ENCODE data around the gene SPINT4. TPM values are rescaled to one million over a fixed set of nuclear protein-coding genes. Genes with fewer than 3 reads are reported as not detected.

SPINT4 gene
- polyA plus RNA-seq, 1 donor (not counting 4 experiments of a cell fraction or from before 2014, with no cell fraction given): not detected

- dilution Hi-C loops (cut with MboI; ENCODE audit: extremely low pct_ligation_motif_present, low sequenced_read_pairs): no loop called here
- H3K4me1 ChIP-seq (ENCODE audit: control insufficient read depth, extremely low read depth, insufficient read depth, low read length): peaks cover 20% of the 10 kb centered on the region
- H3K9me3 ChIP-seq (ENCODE audit: control insufficient read depth, low read depth, low read length): no peaks in the 10 kb centered on the region
- no peak overlapping the region for H3K9ac ChIP-seq (ENCODE audit: control insufficient read depth, extremely low read depth, insufficient read depth, low read length)
- H3K79me2 ChIP-seq (ENCODE audit: control insufficient read depth, insufficient read depth, low read length): no peaks in the 10 kb centered on the region
- no peaks in the 10 kb centered on the region for H3K9me1 ChIP-seq (ENCODE audit: control insufficient read depth, extremely low read depth, insufficient read depth, low read length)
- H3K27ac ChIP-seq (ENCODE audit: control insufficient read depth, insufficient read depth, low read length): no peak overlapping the region
- H4K20me1 ChIP-seq (ENCODE audit: control insufficient read depth, extremely low read depth, insufficient read depth, low read length): no peaks in the 10 kb centered on the region
- no peaks in the 10 kb centered on the region for H3K27me3 ChIP-seq (ENCODE audit: control insufficient read depth, extremely low read depth, insufficient read depth, low read length)
- no peak overlapping the region for H3K4me3 ChIP-seq (ENCODE audit: control insufficient read depth in 2 of 3, extremely low read depth in 1 of 3, insufficient read depth in 2 of 3, low read depth in 1 of 3, low read length in 3 of 3)
- H2AFZ ChIP-seq (ENCODE audit: control insufficient read depth, low read length): no peak overlapping the region
- DNase-seq (ENCODE audit: low read depth, low spot score) (no peak), FAIRE-seq (no peak)
- H3K36me3 ChIP-seq (ENCODE audit: control insufficient read depth in 2 of 2, extremely low read depth in 1 of 2, insufficient read depth in 2 of 2, low read length in 2 of 2): no peaks in the 10 kb centered on the region
- no peak for TF ChIP-seq CTCF (optimal IDR thresholded peaks at IDR 0.05 in 1 of 3, IDR thresholded peaks at IDR 0.05 in 1 of 3, conservative IDR thresholded peaks at IDR 0.05 in 1 of 3; ENCODE audit: extremely low read depth in 1 of 3, insufficient read depth in 2 of 3, low read length in 3 of 3)
- no peak for TF ChIP-seq EZH2 (IDR thresholded peaks at IDR 0.05; ENCODE audit: low read length)
- H3K4me2 ChIP-seq (ENCODE audit: control insufficient read depth, extremely low read depth, insufficient read depth, low read depth, low read length): no peak overlapping the region
These were observed 52.8 kb downstream of the SPINT4 start for GRCh38 chr20:45774945-45775344.

- Histone ChIP-seq H3K79me2 (ENCODE audit: control insufficient read depth, insufficient read depth, low read length) (no peaks in the 10 kb centered on the region), H3K4me1 (ENCODE audit: control insufficient read depth, extremely low read depth, insufficient read depth, low read length) (peaks cover 25% of the 10 kb centered on the region), H3K4me3 (ENCODE audit: control insufficient read depth in 2 of 3, extremely low read depth in 1 of 3, insufficient read depth in 2 of 3, low read depth in 1 of 3, low read length in 3 of 3) (no peak overlapping the region), H3K27ac (ENCODE audit: control insufficient read depth, insufficient read depth, low read length) (no peak overlapping the region), H3K36me3 (ENCODE audit: control insufficient read depth in 2 of 2, extremely low read depth in 1 of 2, insufficient read depth in 2 of 2, low read length in 2 of 2) (no peaks in the 10 kb centered on the region), H3K27me3 (ENCODE audit: control insufficient read depth, extremely low read depth, insufficient read depth, low read length) (no peaks in the 10 kb centered on the region), H3K9me1 (ENCODE audit: control insufficient read depth, extremely low read depth, insufficient read depth, low read length) (no peaks in the 10 kb centered on the region), H2AFZ (ENCODE audit: control insufficient read depth, low read length) (no peak overlapping the region), H4K20me1 (ENCODE audit: control insufficient read depth, extremely low read depth, insufficient read depth, low read length) (no peaks in the 10 kb centered on the region), H3K9ac (ENCODE audit: control insufficient read depth, extremely low read depth, insufficient read depth, low read length) (no peak overlapping the region), H3K9me3 (ENCODE audit: control insufficient read depth, low read depth, low read length) (no peaks in the 10 kb centered on the region), H3K4me2 (ENCODE audit: control insufficient read depth, extremely low read depth, insufficient read depth, low read depth, low read length) (no peak overlapping the region)
- FAIRE-seq (no peak), DNase-seq (ENCODE audit: low read depth, low spot score) (no peak)
- TF ChIP-seq EZH2 (IDR thresholded peaks at IDR 0.05; ENCODE audit: low read length) (no peak), CTCF (optimal IDR thresholded peaks at IDR 0.05 in 1 of 3, IDR thresholded peaks at IDR 0.05 in 1 of 3, conservative IDR thresholded peaks at IDR 0.05 in 1 of 3; ENCODE audit: extremely low read depth in 1 of 3, insufficient read depth in 2 of 3, low read length in 3 of 3) (no peak)
- dilution Hi-C loops (cut with MboI; ENCODE audit: extremely low pct_ligation_motif_present, low sequenced_read_pairs): no loop called here
These were observed 53.3 kb downstream of the SPINT4 start for GRCh38 chr20:45775411-45775810.

Small RNA genes lying within 50 kb of the gene (small RNA-seq; reads per million reads assigned to genes)
- gene MIR3617 (ENCODE audit: insufficient read length in 3 of 3, low read depth in 3 of 3, low replicate concordance in 1 of 3) (0 to 0.75 (median 0) reads per million in 3 experiments), gene SPINT5P (ENCODE audit: insufficient read length in 3 of 3, low read depth in 3 of 3, low replicate concordance in 1 of 3) (0 reads per million in 3 experiments)

Other genes starting within 250 kb of the SPINT4 start
- not detected in 3 replicates for gene SPINT3, start 206.7 kb upstream of the SPINT4 start, polyA plus RNA-seq
- gene WFDC6, start 182.9 kb upstream of the SPINT4 start, polyA plus RNA-seq: not detected in 3 replicates
- not detected in 3 replicates for gene EPPIN, start 174.9 kb upstream of the SPINT4 start, polyA plus RNA-seq
- not detected in 3 replicates for gene WFDC8, start 143.1 kb upstream of the SPINT4 start, polyA plus RNA-seq
- gene WFDC10A, start 92.6 kb upstream of the SPINT4 start, polyA plus RNA-seq: not detected in 3 replicates
- gene WFDC9, start 91.1 kb upstream of the SPINT4 start, polyA plus RNA-seq: not detected in 3 replicates
- not detected in 3 replicates for gene WFDC11, start 52.1 kb upstream of the SPINT4 start, polyA plus RNA-seq
- gene WFDC13, start 20.3 kb upstream of the SPINT4 start, polyA plus RNA-seq: not detected in 3 replicates
- gene WFDC10B, start 17.3 kb upstream of the SPINT4 start, polyA plus RNA-seq: 0.10 TPM in 1 of 3 replicates, not detected in the others
- 0.58 to 1.5 TPM (median 1.0 TPM) in 3 replicates for gene WFDC3, start 69.5 kb downstream of the SPINT4 start, polyA plus RNA-seq
- 24.9 to 43.3 TPM (median 36.1 TPM) in 3 replicates for gene DNTTIP1, start 69.6 kb downstream of the SPINT4 start, polyA plus RNA-seq
- 9.1 to 69.8 TPM (median 46.6 TPM) in 3 replicates for gene UBE2C, start 90.3 kb downstream of the SPINT4 start, polyA plus RNA-seq
- gene TNNC2, start 105.0 kb downstream of the SPINT4 start, polyA plus RNA-seq: 0.16 TPM in 1 of 3 replicates, not detected in the others
- 5.2 to 8.6 TPM (median 6.9 TPM) in 3 replicates for gene SNX21, start 111.5 kb downstream of the SPINT4 start, polyA plus RNA-seq
- 23.9 to 41.5 TPM (median 24.3 TPM) in 3 replicates for gene ACOT8, start 135.0 kb downstream of the SPINT4 start, polyA plus RNA-seq
- gene ZSWIM3, start 135.3 kb downstream of the SPINT4 start, polyA plus RNA-seq: 2.0 to 2.7 TPM (median 2.3 TPM) in 3 replicates
- 4.3 to 4.9 TPM (median 4.4 TPM) in 3 replicates for gene ZSWIM1, start 158.9 kb downstream of the SPINT4 start, polyA plus RNA-seq
- gene SPATA25, start 165.3 kb downstream of the SPINT4 start, polyA plus RNA-seq: 0.19 TPM in 1 of 3 replicates, not detected in the others
- 0.49 to 0.97 TPM (median 0.54 TPM) in 3 replicates for gene NEURL2, start 168.9 kb downstream of the SPINT4 start, polyA plus RNA-seq
- gene CTSA, start 169.0 kb downstream of the SPINT4 start, polyA plus RNA-seq: 38.6 to 69.4 TPM (median 48.6 TPM) in 3 replicates
- gene PLTP, start 189.8 kb downstream of the SPINT4 start, polyA plus RNA-seq: 26.3 to 58.1 TPM (median 46.5 TPM) in 3 replicates
- 5.4 to 12.7 TPM (median 7.0 TPM) in 3 replicates for gene PCIF1, start 212.3 kb downstream of the SPINT4 start, polyA plus RNA-seq
- 5.8 to 9.1 TPM (median 6.8 TPM) in 3 replicates for gene ZNF335, start 249.9 kb downstream of the SPINT4 start, polyA plus RNA-seq

Data from keratinocyte (primary cell).